ENCODE results near the gene FAH. TPM values are rescaled to one million over a fixed set of nuclear protein-coding genes. Genes with fewer than 3 reads are reported as not detected.
A peak's percentile ranks its signal among the peaks of the same experiment; 100 is the strongest.
"Not testable (repeated sequence)": the region's sequence is repeated elsewhere in the genome, so short reads cannot be mapped to it uniquely, and the experiment has no call there.

The FAH gene
- total RNA-seq, 4 donors from 2014 or later = 22.0 to 42.0 (median 37.7) TPM

GRCh38 chr15:80154336-80154735, 1.5 kb downstream of the FAH start:
- no peak overlapping the region for H3K4me3 ChIP-seq
- H3K4me1 ChIP-seq = peaks cover 0 to 26% (median 9%) of the 10 kb centered on the region in 4 donors
- no peaks in the 10 kb centered on the region for H3K27me3 ChIP-seq
- no peak for DNase-seq (ENCODE audit: low spot score in 2 of 2)
- H3K9me3 ChIP-seq = no peaks in the 10 kb centered on the region
- TF ChIP-seq EP300 (IDR thresholded peaks at IDR 0.05) (no peak), CTCF (IDR thresholded peaks at IDR 0.05) (no peak), POLR2A (IDR thresholded peaks at IDR 0.05) (no peak)
- peaks cover 0 to 14% (median 0%) of the 10 kb centered on the region in 3 donors for H3K36me3 ChIP-seq
- H3K27ac ChIP-seq = peak overlapping the region in 1 of 4 donors; percentile 92
- WGBS, 2 donors = 63 to 74% methylated on average over 6 of the region's 6 CpGs

GRCh38 chr15:80155001-80155377, 2.2 kb downstream of the FAH start:
- Histone ChIP-seq H3K4me3 (no peak overlapping the region), H3K4me1 (peaks cover 0 to 27% (median 9%) of the 10 kb centered on the region in 4 donors), H3K27ac (no peak overlapping the region), H3K36me3 (peaks cover 0 to 21% (median 0%) of the 10 kb centered on the region in 3 donors), H3K9me3 (no peaks in the 10 kb centered on the region), H3K27me3 (no peaks in the 10 kb centered on the region)
- no peak for TF ChIP-seq EP300 (IDR thresholded peaks at IDR 0.05)
- TF ChIP-seq CTCF (IDR thresholded peaks at IDR 0.05) = no peak
- TF ChIP-seq POLR2A (IDR thresholded peaks at IDR 0.05) = no peak
- WGBS, 2 donors = 85 to 94% methylated on average over 5 of the region's 5 CpGs
- DNase-seq (ENCODE audit: low spot score in 2 of 2) = no peak

DNA sequence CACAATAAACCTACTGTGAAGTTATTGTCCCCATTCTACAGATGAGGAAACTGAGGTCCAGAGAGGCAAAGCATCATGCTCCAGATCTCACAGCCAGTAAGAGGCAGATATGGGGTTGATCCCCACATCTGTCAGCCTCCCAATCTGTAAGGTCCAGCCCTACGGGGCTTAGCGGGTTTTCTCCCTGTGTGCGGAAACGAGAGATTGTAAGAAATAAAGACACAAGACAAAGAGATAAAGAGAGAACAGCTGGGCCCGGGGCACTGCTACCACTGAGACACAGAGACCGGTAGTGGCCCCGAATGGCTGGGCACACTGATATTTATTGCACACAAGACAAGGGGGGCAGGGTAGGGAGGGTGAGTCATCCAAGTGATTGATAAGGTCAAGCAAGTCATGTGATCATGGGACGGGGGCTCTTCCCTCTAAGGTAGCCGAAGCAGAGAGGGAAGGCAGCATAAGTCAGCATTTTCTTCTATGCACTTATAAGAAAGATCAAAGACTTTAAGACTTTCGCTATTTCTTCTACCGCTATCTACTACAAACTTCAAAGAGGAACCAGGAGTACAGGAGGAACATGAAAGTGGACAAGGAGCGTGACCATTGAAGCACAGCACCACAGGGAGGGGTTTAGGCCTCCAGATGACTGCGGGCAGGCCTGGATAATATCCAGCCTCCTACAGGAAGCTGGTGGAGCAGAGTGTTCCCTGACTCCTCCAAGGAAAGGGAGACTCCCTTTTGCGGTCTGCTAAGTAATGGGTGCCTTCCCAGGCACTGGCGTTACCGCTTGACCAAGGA, 2.8 kb downstream of the FAH start:
- H3K36me3 ChIP-seq = peaks cover 0 to 27% (median 0%) of the 10 kb centered on the region in 3 donors
- not testable (repeated sequence) for H3K27me3 ChIP-seq, H3K27ac ChIP-seq, H3K9me3 ChIP-seq, H3K4me3 ChIP-seq
- DNase-seq (ENCODE audit: low spot score in 2 of 2) = peak in 1 of 2 donors; percentile 28
- TF ChIP-seq EP300 (IDR thresholded peaks at IDR 0.05) = peak in 1 of 2 donors; percentile 30
- 73 to 77% methylated on average over 16 of the region's 16 CpGs for WGBS, 2 donors
- H3K4me1 ChIP-seq = peaks cover 0 to 33% (median 10%) of the 10 kb centered on the region in 4 donors

DNA sequence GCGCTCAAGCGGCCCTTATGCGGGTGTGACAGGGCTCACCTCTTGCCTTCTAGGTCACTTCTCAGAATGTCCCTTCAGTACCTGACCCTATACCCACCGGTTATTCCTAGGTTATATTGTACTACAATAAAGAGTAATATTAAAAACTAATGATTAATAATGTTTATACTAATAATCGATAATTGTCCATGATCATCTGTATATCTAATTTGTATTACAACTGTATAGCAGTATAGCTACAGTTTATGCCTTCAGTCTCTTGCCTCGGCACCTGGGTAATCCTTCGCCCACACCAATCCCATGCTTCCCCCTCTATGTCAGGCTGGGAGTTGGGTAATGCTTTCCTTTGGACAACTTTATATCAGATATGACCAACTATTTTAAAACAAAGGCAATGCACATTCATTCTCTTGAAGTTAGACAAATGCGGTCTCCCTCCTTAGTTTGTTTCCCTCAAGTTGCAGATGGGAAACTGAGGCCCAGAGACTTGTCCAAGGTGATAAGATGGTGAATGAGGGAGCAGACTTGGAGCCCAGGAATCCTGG, 3.4 kb downstream of the FAH start:
- H3K4me1 ChIP-seq = peaks cover 0 to 37% (median 12%) of the 10 kb centered on the region in 4 donors
- no peak for TF ChIP-seq POLR2A (IDR thresholded peaks at IDR 0.05)
- no peak for TF ChIP-seq CTCF (IDR thresholded peaks at IDR 0.05)
- no peak for TF ChIP-seq EP300 (IDR thresholded peaks at IDR 0.05)
- 95 to 97% methylated on average over 8 of the region's 8 CpGs for WGBS, 2 donors
- H3K27me3 ChIP-seq = no peaks in the 10 kb centered on the region
- H3K27ac ChIP-seq = no peak overlapping the region
- H3K9me3 ChIP-seq = no peaks in the 10 kb centered on the region
- DNase-seq (ENCODE audit: low spot score in 2 of 2) = no peak
- H3K4me3 ChIP-seq = no peak overlapping the region
- peaks cover 0 to 34% (median 0%) of the 10 kb centered on the region in 3 donors for H3K36me3 ChIP-seq

- Histone ChIP-seq H3K4me1 (peaks cover 0 to 29% (median 12%) of the 10 kb centered on the region in 4 donors), H3K27me3 (no peaks in the 10 kb centered on the region), H3K36me3 (peaks cover 0 to 43% (median 0%) of the 10 kb centered on the region in 3 donors), H3K9me3 (no peaks in the 10 kb centered on the region), H3K27ac (no peak overlapping the region), H3K4me3 (no peak overlapping the region)
- 85 to 91% methylated on average over 5 of the region's 5 CpGs for WGBS, 2 donors
- no peak for TF ChIP-seq EP300 (IDR thresholded peaks at IDR 0.05)
- no peak for TF ChIP-seq CTCF (IDR thresholded peaks at IDR 0.05)
- no peak for TF ChIP-seq POLR2A (IDR thresholded peaks at IDR 0.05)
- DNase-seq (ENCODE audit: low spot score in 2 of 2) = no peak
Measured at GRCh38 chr15:80157215-80157614, 4.4 kb downstream of the FAH start.

All from tibial nerve (tissue), 4 donors.